Astrocyte of the spinal cord (primary cell): ENCODE results near the gene TMEM69.
"Not testable (repeated sequence)": the region's sequence is repeated elsewhere in the genome, so short reads cannot be mapped to it uniquely, and the experiment has no call there.

Experiments used
- DNase-seq: peaks from one replicate; pipeline ENCODE4 v3.0.0; 2011; ENCODE audit warnings: low read depth, low spot score
- H3K4me3 ChIP-seq: 2 replicates; pipeline ENCODE4 v1.5.1; 2011; ENCODE audit warnings: low read depth, mild to moderate bottlenecking, low read length, moderate library complexity
- in situ Hi-C: cut with HindIII; loops from 2 replicates; pipeline ENCODE4 v1.10.0; 2017; ENCODE audit warnings: low sequenced_read_pairs
- TF ChIP-seq, protein P1 (sequence below): IDR thresholded peaks from 2 replicates; pipeline ENCODE4 v1.5.1; 2012; ENCODE audit warnings: low read depth, mild to moderate bottlenecking, low read length, inconsistent platforms

The TMEM69 gene

DNA sequence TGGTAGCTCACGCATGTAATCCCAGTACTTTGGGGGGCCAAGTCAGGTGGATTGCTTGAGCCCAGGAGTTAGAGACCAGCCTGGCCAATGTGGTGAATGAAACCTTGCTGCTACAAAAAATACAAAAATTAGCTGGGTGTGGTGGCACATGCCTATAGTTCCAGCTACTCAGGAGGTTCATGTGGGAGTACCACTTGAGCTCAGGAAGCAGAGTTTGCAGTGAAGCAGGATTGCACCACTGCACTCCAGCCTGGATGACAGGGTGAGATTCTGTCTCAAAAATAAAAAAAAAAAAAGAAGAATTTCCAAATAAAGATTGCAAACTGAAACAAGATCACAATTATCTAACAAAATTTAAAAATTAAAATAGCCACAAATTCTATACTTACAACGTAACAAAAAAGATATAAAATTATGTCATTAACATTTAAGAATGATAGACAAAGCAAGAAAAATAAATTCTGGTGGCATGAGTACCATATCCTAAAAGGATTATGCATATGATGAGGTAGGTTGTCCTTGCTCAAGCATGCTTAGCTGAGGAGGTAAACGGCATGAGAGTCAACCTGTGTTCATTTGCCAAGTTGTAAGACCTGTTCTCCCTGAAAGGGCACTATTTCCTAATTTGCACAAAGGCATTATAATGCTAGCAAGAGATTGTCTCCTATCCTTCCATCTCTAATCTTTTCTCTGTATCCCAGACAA, 42.2 kb downstream of the TMEM69 start:
- in situ Hi-C loops, result no loop called here
- H3K4me3 ChIP-seq, result no peak overlapping the region
- no peak for DNase-seq
- TF ChIP-seq, protein P1, sequence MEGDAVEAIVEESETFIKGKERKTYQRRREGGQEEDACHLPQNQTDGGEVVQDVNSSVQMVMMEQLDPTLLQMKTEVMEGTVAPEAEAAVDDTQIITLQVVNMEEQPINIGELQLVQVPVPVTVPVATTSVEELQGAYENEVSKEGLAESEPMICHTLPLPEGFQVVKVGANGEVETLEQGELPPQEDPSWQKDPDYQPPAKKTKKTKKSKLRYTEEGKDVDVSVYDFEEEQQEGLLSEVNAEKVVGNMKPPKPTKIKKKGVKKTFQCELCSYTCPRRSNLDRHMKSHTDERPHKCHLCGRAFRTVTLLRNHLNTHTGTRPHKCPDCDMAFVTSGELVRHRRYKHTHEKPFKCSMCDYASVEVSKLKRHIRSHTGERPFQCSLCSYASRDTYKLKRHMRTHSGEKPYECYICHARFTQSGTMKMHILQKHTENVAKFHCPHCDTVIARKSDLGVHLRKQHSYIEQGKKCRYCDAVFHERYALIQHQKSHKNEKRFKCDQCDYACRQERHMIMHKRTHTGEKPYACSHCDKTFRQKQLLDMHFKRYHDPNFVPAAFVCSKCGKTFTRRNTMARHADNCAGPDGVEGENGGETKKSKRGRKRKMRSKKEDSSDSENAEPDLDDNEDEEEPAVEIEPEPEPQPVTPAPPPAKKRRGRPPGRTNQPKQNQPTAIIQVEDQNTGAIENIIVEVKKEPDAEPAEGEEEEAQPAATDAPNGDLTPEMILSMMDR, result no peak

DNA sequence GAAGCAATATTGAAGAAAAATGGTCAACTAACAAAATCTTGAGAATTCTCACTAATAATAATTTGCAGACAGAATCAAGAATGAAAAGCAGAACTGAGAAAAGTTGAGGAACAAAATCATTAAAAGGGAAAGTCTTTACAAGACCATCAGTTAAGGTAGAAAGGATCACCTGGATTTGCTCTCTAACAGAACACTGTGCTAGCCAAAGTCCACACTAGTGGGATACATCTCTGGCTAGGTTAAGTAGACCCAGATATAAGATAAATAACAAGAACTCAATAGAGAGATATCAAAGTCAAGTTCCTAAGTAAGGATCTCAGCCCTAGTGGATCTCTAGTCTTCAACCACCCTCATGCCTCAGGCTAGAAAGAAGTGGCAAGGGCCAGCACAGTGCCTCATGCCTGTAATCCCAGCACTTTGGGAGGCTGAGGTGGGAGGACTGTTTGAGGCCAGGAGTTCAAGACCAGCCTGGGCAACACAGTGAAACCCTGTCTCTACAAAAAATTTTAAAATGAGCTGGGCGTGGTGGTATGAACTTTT, 42.9 kb downstream of the TMEM69 start:
- DNase-seq, result no peak
- TF ChIP-seq, protein P1, result no peak
- in situ Hi-C loops, result no loop called here
- H3K4me3 ChIP-seq, result no peak overlapping the region

DNA sequence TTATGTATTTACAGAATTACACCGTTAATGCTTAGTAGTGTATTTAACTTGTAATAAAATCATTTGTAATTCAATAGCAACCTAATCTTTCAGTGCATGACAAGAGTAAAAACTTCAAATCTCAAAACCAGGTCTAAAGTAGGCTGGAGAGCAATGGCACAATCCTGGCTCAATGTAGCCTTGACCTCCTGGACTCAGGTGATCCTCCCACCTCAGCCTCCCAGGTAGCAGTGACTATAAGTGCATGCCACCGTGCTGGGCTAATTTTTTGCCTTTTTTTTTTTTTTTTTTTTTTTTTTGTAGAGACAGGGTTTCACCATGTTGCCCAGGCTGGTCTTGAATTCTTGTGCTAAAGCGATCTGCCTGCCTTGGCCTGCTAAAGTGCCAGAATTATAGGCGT, 51.2 kb downstream of the TMEM69 start:
- TF ChIP-seq, protein P1, result no peak
- in situ Hi-C loops, result no loop called here
- H3K4me3 ChIP-seq, result no peak overlapping the region
- DNase-seq, result no peak

DNA sequence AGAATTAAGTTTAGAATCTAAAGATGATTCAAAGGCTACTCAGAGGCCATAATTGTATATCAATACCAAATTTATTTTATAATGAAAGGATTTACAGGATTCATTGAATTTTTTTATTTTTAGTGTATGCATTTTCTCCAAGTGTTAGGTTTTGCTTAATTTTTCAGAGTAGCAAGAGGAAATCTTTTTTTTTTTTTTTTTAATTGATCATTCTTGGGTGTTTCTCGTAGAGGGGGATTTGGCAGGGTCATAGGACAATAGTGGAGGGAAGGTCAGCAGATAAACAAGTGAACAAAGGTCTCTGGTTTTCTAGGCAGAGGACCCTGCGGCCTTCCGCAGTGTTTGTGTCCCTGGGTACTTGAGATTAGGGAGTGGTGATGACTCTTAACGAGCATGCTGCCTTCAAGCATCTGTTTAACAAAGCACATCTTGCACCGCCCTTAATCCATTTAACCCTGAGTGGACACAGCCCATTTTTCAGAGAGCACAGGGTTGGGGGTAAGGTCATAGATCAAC, 51.7 kb downstream of the TMEM69 start:
- DNase-seq, in situ Hi-C loops, H3K4me3 ChIP-seq: not testable (repeated sequence)
